RWPE2 (cell line): Measurements from ENCODE around the gene PSEN1.

Source experiments
- ATAC-seq: fragments of 200-7000 bp; cut with Tn5 transposase; 3 replicates; pipeline ENCODE4 v1.9.1; 2021; ENCODE audit warnings: low read depth
- DNase-seq: peaks from one replicate; pipeline ENCODE4 v3.0.0-alpha.2; 2020; ENCODE audit warnings: low spot score
- H3K27ac ChIP-seq: fragments of 450-650 bp; 2 replicates; pipeline ENCODE4 v1.5.1; 2017; ENCODE audit warnings: mild to moderate bottlenecking; ENCODE audit not compliant: poor library complexity, severe bottlenecking
- H3K27me3 ChIP-seq: fragments of 250-450 bp; sonication (Bioruptor Pico); 2 replicates; pipeline ENCODE4 v1.5.1; 2021; ENCODE audit warnings: mild to moderate bottlenecking, moderate library complexity; ENCODE audit not compliant: insufficient read depth, poor library complexity, severe bottlenecking
- H3K36me3 ChIP-seq: fragments of 250-450 bp; sonication (Bioruptor Pico); 2 replicates; pipeline ENCODE4 v1.5.1; 2020; ENCODE audit warnings: low read depth, mild to moderate bottlenecking, moderate library complexity
- H3K4me1 ChIP-seq: fragments of 250-450 bp; sonication (Bioruptor Pico); 2 replicates; pipeline ENCODE4 v1.5.1; 2021; ENCODE audit warnings: mild to moderate bottlenecking, moderate library complexity; ENCODE audit not compliant: insufficient read depth, poor library complexity, severe bottlenecking
- H3K4me3 ChIP-seq: fragments of 250-450 bp; sonication (Bioruptor Pico); 2 replicates; pipeline ENCODE4 v1.5.1; 2021; ENCODE audit warnings: mild to moderate bottlenecking, moderate library complexity; ENCODE audit not compliant: severe bottlenecking
- H3K9me3 ChIP-seq: fragments of 250-450 bp; sonication (Bioruptor Pico); 2 replicates; pipeline ENCODE4 v1.5.1; 2021; ENCODE audit warnings: mild to moderate bottlenecking, moderate library complexity; ENCODE audit not compliant: severe bottlenecking
- CTCF ChIP-seq: fragments of 450-650 bp; IDR thresholded peaks from one replicate; pipeline ENCODE4 v1.5.1; 2017; ENCODE audit warnings: mild to moderate bottlenecking, moderate library complexity; ENCODE audit not compliant: poor library complexity, severe bottlenecking

PSEN1 gene

DNA sequence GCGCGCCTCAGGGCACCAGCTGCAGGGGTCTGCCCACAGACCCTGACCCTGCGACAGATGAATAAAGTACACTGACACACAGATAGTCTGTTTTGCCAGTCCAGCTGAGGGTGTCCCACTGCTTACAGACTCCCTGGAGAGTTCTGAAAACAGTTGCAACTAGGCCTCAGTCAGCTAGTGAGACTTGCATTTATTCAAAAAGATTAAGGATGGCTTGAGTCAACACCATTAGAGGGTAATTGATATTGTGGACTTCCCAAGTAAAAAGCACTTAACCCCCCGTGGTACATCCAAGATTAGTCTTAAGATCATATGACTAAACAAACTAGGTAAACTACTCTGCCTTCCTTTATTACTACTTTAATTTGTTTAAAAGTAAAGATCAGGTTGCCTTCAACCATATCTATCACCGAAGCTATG lies 11.1 kb upstream of the PSEN1 start:
- Histone ChIP-seq H3K36me3 (peaks cover 47% of the 10 kb centered on the region), H3K4me3 (no peak overlapping the region)
- TF ChIP-seq CTCF, result no peak

GRCh38 chr14:73125746-73126145 lies 10.6 kb upstream of the PSEN1 start:
- Histone ChIP-seq H3K27ac (no peak overlapping the region), H3K27me3 (no peaks in the 10 kb centered on the region), H3K4me3 (no peak overlapping the region), H3K4me1 (no peaks in the 10 kb centered on the region), H3K36me3 (peaks cover 41% of the 10 kb centered on the region), H3K9me3 (no peaks in the 10 kb centered on the region)
- ATAC-seq, result no peak
- no peak for DNase-seq
- no peak for TF ChIP-seq CTCF

More for the DNA sequence above, 11.1 kb upstream of the PSEN1 start:
- Histone ChIP-seq H3K27ac (no peak overlapping the region), H3K27me3 (no peaks in the 10 kb centered on the region), H3K4me1 (no peaks in the 10 kb centered on the region), H3K9me3 (no peaks in the 10 kb centered on the region)
- ATAC-seq (peak; percentile 24; the same call in 1 of the 3 replicates), DNase-seq (no peak)

GRCh38 chr14:73133795-73134194 lies 2.5 kb upstream of the PSEN1 start:
- TF ChIP-seq CTCF, result no peak
- no peaks in the 10 kb centered on the region for H3K9me3 ChIP-seq
- H3K27me3 ChIP-seq, result no peaks in the 10 kb centered on the region
- no peak for DNase-seq
- no peak for ATAC-seq
- no peak overlapping the region for H3K4me3 ChIP-seq
- H3K27ac ChIP-seq, result no peak overlapping the region
- no peaks in the 10 kb centered on the region for H3K36me3 ChIP-seq
- H3K4me1 ChIP-seq, result peaks cover 4% of the 10 kb centered on the region

DNA sequence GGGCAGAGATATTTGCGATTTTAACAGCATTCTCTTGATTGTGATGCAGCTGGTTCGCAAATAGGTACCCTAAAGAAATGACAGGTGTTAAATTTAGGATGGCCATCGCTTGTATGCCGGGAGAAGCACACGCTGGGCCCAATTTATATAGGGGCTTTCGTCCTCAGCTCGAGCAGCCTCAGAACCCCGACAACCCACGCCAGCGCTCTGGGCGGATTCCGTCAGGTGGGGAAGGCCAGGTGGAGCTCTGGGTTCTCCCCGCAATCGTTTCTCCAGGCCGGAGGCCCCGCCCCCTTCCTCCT lies 271 bp upstream of the PSEN1 start:
- ATAC-seq, result no peak
- no peak for TF ChIP-seq CTCF
- DNase-seq, result no peak
- peak overlapping the region; percentile 66 for H3K27ac ChIP-seq
- H3K9me3 ChIP-seq, result no peaks in the 10 kb centered on the region
- H3K4me1 ChIP-seq, result peaks cover 4% of the 10 kb centered on the region
- H3K4me3 ChIP-seq, result peak overlapping the region; percentile 81
- no peaks in the 10 kb centered on the region for H3K27me3 ChIP-seq
- H3K36me3 ChIP-seq, result peaks cover 5% of the 10 kb centered on the region; the same call in 1 of the 2 replicates

GRCh38 chr14:73140811-73141323 lies 4.6 kb downstream of the PSEN1 start:
- Histone ChIP-seq H3K27ac (no peak overlapping the region), H3K4me1 (peaks cover 4% of the 10 kb centered on the region), H3K36me3 (peaks cover 15% of the 10 kb centered on the region), H3K4me3 (no peak overlapping the region), H3K27me3 (no peaks in the 10 kb centered on the region), H3K9me3 (no peaks in the 10 kb centered on the region)
- ATAC-seq (no peak), DNase-seq (no peak)
- no peak for TF ChIP-seq CTCF
